GM21737 (cell line): ENCODE measurements around the gene IGSF21.

Experiments
- ATAC-seq: cut with Tn5 transposase; IDR thresholded peaks from one replicate; pipeline ENCODE4 v1.9.1; 2021; ENCODE audit warnings: mild to moderate bottlenecking, moderate library complexity; ENCODE audit not compliant: unreplicated experiment

The IGSF21 gene

GRCh38 chr1:18390953-18391352, 283.4 kb downstream of the IGSF21 start:
- ATAC-seq, result no peak

- no peak for ATAC-seq
Measured at GRCh38 chr1:18394563-18395156, 287.1 kb downstream of the IGSF21 start.

- ATAC-seq, result no peak
Measured at GRCh38 chr1:18396247-18396980, 288.8 kb downstream of the IGSF21 start.

DNA sequence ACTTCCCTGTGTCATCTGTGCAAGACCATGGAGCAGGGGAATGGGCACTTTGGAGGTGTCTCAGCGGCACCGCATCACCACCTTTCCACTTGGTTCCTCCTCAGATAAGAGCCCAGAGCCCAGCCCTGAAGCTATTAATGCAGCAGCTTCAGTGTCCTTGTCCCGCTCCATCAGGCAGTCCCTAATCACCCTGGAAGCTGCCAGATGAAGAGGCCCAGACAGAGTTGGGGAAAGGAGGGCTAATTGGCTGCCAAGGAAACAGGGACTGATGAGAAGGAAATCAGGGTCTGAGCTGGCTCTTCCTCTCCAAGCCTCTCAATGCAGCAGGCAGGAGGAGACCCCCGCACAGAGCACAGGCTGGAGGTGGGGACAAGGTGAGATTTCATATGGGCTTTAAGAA, 290.0 kb downstream of the IGSF21 start:
- no peak for ATAC-seq

- no peak for ATAC-seq
Measured at GRCh38 chr1:18398791-18399530, 291.4 kb downstream of the IGSF21 start.

- no peak for ATAC-seq
Measured at GRCh38 chr1:18400347-18401102, 292.9 kb downstream of the IGSF21 start.

GRCh38 chr1:18401921-18402320, 294.3 kb downstream of the IGSF21 start:
- ATAC-seq, result no peak

GRCh38 chr1:18404460-18404859, 296.9 kb downstream of the IGSF21 start:
- ATAC-seq, result no peak

DNA sequence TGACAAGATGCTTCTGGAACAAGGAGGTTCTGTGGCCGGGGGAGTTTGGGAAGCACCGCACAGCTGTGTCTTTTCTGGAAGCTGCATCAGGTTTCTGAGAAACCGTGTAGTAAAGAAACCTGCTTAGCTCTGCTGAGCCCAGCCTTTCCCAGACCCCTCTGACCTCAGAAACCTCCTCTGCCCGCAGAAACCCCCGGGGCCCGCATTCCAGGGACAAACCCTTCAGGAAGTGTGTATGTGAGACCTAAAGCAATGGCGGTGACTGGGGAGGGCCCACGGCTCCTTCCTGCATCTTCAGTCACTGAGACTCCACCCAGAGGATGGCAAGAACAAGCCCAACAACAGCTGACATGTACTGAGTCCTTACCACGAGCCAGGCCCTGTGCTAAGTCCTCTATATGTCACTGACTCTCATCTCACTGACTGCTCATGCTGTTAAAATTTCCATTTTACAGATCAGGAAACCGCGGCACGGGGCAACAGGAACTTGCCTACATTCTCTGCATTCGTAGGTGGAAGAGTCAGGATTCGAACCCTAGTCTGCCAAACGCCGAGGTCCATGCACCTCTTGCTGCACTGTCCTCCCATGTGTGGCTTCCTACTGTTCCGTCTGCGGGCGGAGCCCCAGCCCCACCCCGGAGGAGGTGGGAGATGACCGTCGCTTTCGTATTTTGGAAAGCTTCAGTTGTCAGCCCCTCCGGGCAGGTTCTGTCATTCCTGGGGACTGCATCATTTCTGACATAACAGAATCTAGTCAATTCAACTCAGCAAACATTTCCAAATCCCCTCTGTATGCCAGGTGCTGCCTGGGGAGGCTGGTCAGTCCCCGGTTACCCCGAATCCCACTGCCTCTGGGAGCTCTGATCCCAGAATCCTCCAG, 299.8 kb downstream of the IGSF21 start:
- no peak for ATAC-seq

DNA sequence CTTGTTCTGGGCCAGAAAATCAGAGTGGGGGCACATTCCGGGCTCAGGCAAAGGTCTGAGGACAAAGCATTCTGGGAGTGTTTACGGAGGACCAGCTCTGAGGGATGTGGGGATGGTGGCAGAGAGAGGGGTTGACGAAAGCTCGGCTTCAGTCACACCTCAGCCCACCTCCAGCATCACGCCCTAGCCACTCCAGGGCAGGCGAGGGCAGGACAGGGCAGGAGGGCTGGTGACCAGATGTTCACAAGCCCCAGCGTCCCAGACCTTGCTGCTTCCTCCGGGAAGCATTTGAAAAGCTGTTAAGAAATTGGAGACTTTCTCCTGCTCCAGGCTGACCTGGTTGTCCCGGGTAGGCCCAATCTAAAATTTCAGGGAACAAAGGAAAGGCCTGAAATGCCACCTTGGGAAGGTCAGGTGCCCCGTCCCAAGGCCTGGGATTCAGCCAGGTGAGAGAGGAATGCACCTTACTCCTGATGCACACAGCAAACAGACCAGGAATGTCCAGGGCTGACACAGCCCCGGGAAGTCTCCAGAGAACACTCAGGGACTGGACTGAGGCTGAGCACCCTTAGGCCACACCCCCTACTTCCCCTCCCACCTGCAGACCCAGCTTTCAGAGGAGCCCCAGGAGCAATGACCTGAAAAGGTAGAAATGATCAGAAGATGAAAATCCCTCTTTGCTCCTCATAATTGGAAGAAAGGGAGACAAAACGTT, 301.2 kb downstream of the IGSF21 start:
- no peak for ATAC-seq

DNA sequence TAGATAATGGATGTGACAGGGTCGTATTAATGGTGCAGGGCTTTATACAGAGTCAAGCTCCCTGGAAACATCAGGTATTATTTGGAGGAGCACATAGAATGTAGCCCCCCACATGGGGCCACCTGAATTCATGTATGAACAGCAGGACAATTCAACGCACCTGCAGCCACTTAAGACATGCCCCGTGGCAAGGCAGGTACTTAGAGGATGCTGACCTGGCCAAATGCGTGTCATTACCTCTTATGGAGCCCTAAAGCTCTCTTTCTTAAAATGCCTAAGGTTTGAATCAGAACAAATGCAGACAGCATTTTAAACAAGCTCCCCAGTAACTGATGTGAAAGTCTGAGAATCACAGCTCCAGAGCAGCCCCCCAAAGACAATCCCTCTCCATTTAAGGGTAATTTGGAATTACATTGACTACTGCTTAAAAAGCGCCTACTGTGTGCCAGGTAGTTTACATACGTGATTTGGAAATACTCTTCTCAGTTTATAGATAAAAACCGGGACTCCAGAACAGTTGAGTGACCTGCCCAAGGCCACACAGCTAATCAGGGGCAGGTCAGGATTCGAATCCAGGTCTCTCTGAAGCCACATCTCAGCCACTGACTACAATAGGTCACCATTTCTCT, 302.1 kb downstream of the IGSF21 start:
- no peak for ATAC-seq

DNA sequence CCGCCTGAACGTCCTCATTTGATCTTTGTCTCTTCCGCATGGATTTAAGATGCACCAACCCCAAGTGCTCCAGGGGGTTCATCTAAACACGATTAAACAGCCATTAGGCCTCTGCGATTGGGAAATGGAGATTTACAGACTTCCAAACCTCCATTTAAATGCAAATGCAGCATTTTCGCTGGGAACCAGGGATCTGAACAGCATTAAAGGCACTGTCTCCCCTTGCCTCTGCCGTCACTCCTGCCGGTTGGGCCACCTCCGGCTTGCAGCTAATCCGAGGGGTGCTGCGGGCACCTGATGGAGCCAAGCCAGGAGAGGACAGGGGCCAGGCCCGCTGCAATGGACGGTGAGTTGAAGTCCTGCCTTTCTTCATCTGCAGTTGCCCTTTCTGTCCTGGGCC, 302.8 kb downstream of the IGSF21 start:
- ATAC-seq, result no peak

DNA sequence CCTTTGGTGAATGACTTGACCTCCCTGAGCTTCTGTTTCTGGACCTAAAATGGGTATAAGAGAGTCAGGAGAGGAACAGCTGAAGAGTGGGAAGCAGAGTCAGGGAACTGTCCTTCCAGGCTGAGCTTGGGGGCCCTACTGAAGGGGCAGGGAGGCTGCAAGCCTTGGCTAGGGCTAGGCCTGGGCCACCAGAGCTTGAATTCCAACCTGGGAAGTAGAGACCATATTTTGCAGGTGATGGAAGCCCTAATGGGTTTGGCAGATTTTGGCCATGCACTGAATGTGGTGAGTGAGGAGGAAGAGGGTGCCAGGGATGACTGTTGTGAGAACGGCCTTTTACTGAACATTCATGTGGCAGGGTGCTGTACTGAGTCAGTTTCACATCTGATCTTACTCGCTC, 303.7 kb downstream of the IGSF21 start:
- no peak for ATAC-seq

- no peak for ATAC-seq
Measured at GRCh38 chr1:18411820-18412641, 304.4 kb downstream of the IGSF21 start.

- no peak for ATAC-seq
Measured at GRCh38 chr1:18412882-18413353, 305.3 kb downstream of the IGSF21 start.

- ATAC-seq, result no peak
Measured at GRCh38 chr1:18413541-18414305, 306.1 kb downstream of the IGSF21 start.

DNA sequence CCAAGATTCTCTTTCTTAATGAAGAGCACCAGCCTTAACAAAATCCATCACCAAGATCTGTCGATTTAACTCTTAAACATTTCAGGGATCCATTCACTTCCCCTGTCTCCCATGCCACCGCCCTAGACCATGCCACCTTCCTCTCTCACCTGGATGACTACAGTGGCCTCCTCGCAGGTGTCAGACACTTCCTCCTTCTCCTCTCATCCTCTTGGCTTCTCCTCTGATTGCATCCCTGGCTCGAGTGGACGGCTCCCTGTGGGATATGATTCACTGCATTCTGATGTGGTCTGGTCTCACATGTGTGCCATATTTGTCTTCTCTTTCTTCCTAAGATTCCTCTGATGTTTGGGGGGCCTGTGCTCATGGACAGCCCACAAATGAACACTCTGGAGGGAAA, 306.7 kb downstream of the IGSF21 start:
- no peak for ATAC-seq
